AG04449 (cell line): ENCODE measurements around the gene PPARA.

Source experiments
- CTCF ChIA-PET: fragments of 350-600 bp; formaldehyde crosslinking; extraction: SDS; loops from one replicate; lab custom pipeline; 2021; ENCODE audit warnings: antibody characterized with exemption; lab: Yijun Ruan, JAX
- POLR2A ChIA-PET: fragments of 400-600, 350-600 bp; formaldehyde crosslinking; extraction: SDS; loops from one replicate; lab custom pipeline; 2020; ENCODE audit warnings: antibody characterized with exemption, inconsistent platforms; lab: Yijun Ruan, JAX
- DNase-seq: peaks from one replicate; pipeline ENCODE4 v3.0.0-alpha.2; 2010; ENCODE audit warnings: low read depth, low spot score
- H3K4me3 ChIP-seq: 2 replicates; pipeline ENCODE4 v1.5.1; 2011; ENCODE audit warnings: low read depth, mild to moderate bottlenecking, control low read depth, low read length
- CTCF ChIP-seq: IDR thresholded peaks from one replicate; pipeline ENCODE4 v1.5.1; 2011; ENCODE audit warnings: mild to moderate bottlenecking, moderate library complexity, low read length, control low read depth, inconsistent platforms; ENCODE audit not compliant: insufficient read depth; ENCODE audit errors: missing control alignments

Gene PPARA

GRCh38 chr22:46286941-46287872 lies 136.9 kb downstream of the PPARA start:
- CTCF ChIA-PET: interaction anchor here (1.0 kb wide), 1 partner anchor 26 kb away, joined by 3 read pairs; no protein-coding TSS in a partner anchor

GRCh38 chr22:46287873-46288751 lies 137.8 kb downstream of the PPARA start:
- ChIA-PET POLR2A (interaction anchor here (0.6 to 0.9 kb wide), 2 partner anchors 9 to 11 kb away, joined by 3 to 5 read pairs; no protein-coding TSS in a partner anchor), CTCF (no interaction called here)
- no peak for DNase-seq
- no peak overlapping the region for H3K4me3 ChIP-seq
- TF ChIP-seq CTCF: no peak

More at GRCh38 chr22:46286941-46287872, 136.9 kb downstream of the PPARA start:
- POLR2A ChIA-PET: interaction anchor here (0.6 to 1.3 kb wide), 3 partner anchors 9 to 37 kb away, joined by 3 to 5 read pairs (median 4); partner anchors contain the start of genes CDPF1 and GTSE1
- no peak overlapping the region for H3K4me3 ChIP-seq
- DNase-seq: no peak
- no peak for TF ChIP-seq CTCF

- TF ChIP-seq CTCF: no peak
- ChIA-PET CTCF (no interaction called here), POLR2A (interaction anchor here (0.9 kb wide), 1 partner anchor 10 kb away, joined by 3 read pairs; no protein-coding TSS in a partner anchor)
- DNase-seq: no peak
- H3K4me3 ChIP-seq: no peak overlapping the region
Observed at GRCh38 chr22:46288846-46289243, 138.5 kb downstream of the PPARA start.

- no peak for DNase-seq
- CTCF ChIA-PET: interaction anchor here (0.7 to 1.1 kb wide), 2 partner anchors 8 to 45 kb away, joined by 3 to 4 read pairs; no protein-coding TSS in a partner anchor
- TF ChIP-seq CTCF: no peak
- H3K4me3 ChIP-seq: no peak overlapping the region
- POLR2A ChIA-PET: no interaction called here
Observed at GRCh38 chr22:46289244-46289891, 139.0 kb downstream of the PPARA start.

GRCh38 chr22:46290121-46290842 lies 140.0 kb downstream of the PPARA start:
- H3K4me3 ChIP-seq: no peak overlapping the region
- no peak for DNase-seq
- POLR2A ChIA-PET: no interaction called here
- no peak for TF ChIP-seq CTCF
- CTCF ChIA-PET: interaction anchor here (0.7 to 1.1 kb wide), 2 partner anchors 9 to 46 kb away, joined by 3 to 4 read pairs; no protein-coding TSS in a partner anchor
